C4-2B (cell line): ENCODE data around the gene PPP2R1A.

Experiments used
- H3K27ac ChIP-seq: fragments of 450-650 bp; 2 replicates; pipeline ENCODE4 v1.5.1; 2017
- ZFX ChIP-seq: fragments of 450-650 bp; IDR thresholded peaks from 2 replicates; pipeline ENCODE4 v1.6.1; 2017
- TF ChIP-seq, protein P1 (sequence below): fragments of 450-650 bp; conservative IDR thresholded peaks from 2 replicates; pipeline ENCODE4 v1.5.1; 2017; ENCODE audit warnings: mild to moderate bottlenecking

The PPP2R1A gene

DNA sequence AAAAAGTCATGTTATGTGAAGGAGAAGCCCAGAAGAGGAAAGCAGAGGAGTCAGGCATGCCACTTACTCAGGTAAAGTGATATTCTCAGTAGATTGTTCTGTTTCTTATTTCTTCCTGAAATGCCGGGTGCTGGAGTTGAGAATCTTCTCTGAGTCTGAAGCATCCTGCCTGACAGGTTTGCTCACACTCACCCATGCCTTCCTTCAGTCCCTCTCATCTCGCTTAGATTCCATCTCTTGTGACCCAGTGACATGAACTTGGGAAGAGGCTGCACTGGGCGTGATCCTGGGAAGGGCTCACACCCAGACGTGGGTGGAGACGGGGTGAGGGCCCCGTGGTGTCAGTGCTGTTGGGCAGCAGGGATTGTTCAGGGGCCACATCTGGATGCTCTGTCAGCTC lies 87.6 kb downstream of the PPP2R1A start:
- H3K27ac ChIP-seq, result no peak overlapping the region

More for the DNA sequence above, 87.6 kb downstream of the PPP2R1A start:
- TF ChIP-seq, protein P1, sequence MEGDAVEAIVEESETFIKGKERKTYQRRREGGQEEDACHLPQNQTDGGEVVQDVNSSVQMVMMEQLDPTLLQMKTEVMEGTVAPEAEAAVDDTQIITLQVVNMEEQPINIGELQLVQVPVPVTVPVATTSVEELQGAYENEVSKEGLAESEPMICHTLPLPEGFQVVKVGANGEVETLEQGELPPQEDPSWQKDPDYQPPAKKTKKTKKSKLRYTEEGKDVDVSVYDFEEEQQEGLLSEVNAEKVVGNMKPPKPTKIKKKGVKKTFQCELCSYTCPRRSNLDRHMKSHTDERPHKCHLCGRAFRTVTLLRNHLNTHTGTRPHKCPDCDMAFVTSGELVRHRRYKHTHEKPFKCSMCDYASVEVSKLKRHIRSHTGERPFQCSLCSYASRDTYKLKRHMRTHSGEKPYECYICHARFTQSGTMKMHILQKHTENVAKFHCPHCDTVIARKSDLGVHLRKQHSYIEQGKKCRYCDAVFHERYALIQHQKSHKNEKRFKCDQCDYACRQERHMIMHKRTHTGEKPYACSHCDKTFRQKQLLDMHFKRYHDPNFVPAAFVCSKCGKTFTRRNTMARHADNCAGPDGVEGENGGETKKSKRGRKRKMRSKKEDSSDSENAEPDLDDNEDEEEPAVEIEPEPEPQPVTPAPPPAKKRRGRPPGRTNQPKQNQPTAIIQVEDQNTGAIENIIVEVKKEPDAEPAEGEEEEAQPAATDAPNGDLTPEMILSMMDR, result no peak
- TF ChIP-seq ZFX, result no peak
